Upper lobe of left lung (tissue), 4 donors: ENCODE measurements around the gene DYSF.

Experiments used
- EP300 ChIP-seq, 4 donors: sonication (generic); formaldehyde crosslinking; IDR thresholded peaks; one replicate each; pipeline ENCODE4 v1.5.1; 2017; ENCODE audit warnings: antibody characterized with exemption in 4 of 4, control low read depth in 2 of 4
- POLR2A ChIP-seq, 4 donors: fragments of 450-650 bp; IDR thresholded peaks; one replicate each; pipeline ENCODE4 v1.5.1; 2016 to 2017; ENCODE audit warnings: antibody characterized with exemption in 4 of 4, mild to moderate bottlenecking in 2 of 4
- POLR2AphosphoS5 ChIP-seq, 2 donors: sonication (generic); formaldehyde crosslinking; IDR thresholded peaks; one replicate each; pipeline ENCODE4 v1.5.1; 2017; ENCODE audit warnings: antibody characterized with exemption in 2 of 2
- TF ChIP-seq, protein P1 (sequence below), 6 experiments: fragments of 450-650 bp in 4 of 6; fragments of 200-600 bp in 2 of 6; sonication (generic) in 2 of 6; IDR thresholded peaks; one replicate each; pipeline ENCODE4 v1.5.1; 2016 to 2019; ENCODE audit warnings: antibody characterized with exemption in 6 of 6

- no peak for TF ChIP-seq POLR2A (IDR thresholded peaks at IDR 0.05)
- TF ChIP-seq, protein P1, sequence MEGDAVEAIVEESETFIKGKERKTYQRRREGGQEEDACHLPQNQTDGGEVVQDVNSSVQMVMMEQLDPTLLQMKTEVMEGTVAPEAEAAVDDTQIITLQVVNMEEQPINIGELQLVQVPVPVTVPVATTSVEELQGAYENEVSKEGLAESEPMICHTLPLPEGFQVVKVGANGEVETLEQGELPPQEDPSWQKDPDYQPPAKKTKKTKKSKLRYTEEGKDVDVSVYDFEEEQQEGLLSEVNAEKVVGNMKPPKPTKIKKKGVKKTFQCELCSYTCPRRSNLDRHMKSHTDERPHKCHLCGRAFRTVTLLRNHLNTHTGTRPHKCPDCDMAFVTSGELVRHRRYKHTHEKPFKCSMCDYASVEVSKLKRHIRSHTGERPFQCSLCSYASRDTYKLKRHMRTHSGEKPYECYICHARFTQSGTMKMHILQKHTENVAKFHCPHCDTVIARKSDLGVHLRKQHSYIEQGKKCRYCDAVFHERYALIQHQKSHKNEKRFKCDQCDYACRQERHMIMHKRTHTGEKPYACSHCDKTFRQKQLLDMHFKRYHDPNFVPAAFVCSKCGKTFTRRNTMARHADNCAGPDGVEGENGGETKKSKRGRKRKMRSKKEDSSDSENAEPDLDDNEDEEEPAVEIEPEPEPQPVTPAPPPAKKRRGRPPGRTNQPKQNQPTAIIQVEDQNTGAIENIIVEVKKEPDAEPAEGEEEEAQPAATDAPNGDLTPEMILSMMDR (IDR thresholded peaks at IDR 0.05) = no peak
- no peak for TF ChIP-seq POLR2AphosphoS5 (IDR thresholded peaks at IDR 0.05)
- TF ChIP-seq EP300 (IDR thresholded peaks at IDR 0.05) = no peak
Measured at GRCh38 chr2:71694501-71695234, 241.3 kb downstream of the DYSF start.
